Renal cortical epithelial cell (primary cell): ENCODE measurements around the gene GRIN2C. TPM values are rescaled to one million over a fixed set of nuclear protein-coding genes. Genes with fewer than 3 reads are reported as not detected.

Experiments
- DNase-seq: peaks from one replicate; pipeline ENCODE4 v3.0.0-alpha.2; 2011; ENCODE audit warnings: low read depth
- total RNA-seq: library from RNA; depleted of rRNA; stranded (reverse); fragments of >200 nt; gene quantifications from 2 replicates; pipeline ENCODE4 v1.2.3, GENCODE V29; 2014

GRIN2C gene
- total RNA-seq, 1 donor from 2014 or later = 0.10 TPM

GRCh38 chr17:74799097-74799496 is 60.6 kb downstream of the GRIN2C start:
- no peak for DNase-seq

DNA sequence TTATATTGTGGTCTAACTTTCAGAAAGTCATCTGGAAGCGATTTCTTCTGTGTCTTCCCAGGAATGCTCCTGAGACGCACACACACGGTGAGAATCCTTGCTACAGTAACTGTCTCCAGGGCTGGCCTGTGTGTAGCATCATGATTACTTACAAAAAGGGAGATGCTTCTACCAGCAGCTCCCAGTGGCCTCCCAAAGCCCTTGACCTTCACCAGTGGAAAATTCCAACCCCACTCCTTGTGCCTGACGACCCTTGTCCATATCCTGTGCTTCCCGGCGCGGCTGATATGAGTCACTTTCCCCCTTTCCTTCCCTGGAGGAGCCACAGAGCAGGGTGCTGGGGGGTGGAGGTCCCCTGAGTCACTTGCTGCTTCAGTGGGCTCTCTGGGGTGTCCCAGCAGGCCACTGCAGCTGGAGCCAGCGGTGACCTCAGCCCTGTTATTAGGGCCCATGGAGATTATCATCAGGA is 61.4 kb downstream of the GRIN2C start:
- DNase-seq = peak; percentile 54

- DNase-seq = no peak
Measured at GRCh38 chr17:74797824-74798223, 61.9 kb downstream of the GRIN2C start.

DNA sequence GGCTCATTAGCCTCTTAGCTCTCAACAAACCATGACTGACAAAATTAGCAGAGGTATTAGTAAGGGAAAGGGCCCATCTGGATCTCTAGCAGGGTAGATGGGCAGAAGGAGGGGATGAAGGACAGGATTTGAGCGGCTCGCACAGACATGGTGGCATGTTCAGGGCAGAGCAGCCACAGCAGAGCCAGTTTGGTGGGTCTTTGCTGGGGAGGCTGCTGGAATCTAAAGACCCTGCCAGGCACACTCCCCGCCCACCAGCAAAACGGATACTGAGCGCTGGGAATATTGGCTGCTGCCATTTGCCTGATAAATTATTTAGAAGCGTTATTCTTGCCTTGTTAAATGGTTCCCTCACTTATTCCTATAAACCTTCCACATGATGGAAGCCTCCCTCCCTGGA is 62.8 kb downstream of the GRIN2C start:
- no peak for DNase-seq

DNA sequence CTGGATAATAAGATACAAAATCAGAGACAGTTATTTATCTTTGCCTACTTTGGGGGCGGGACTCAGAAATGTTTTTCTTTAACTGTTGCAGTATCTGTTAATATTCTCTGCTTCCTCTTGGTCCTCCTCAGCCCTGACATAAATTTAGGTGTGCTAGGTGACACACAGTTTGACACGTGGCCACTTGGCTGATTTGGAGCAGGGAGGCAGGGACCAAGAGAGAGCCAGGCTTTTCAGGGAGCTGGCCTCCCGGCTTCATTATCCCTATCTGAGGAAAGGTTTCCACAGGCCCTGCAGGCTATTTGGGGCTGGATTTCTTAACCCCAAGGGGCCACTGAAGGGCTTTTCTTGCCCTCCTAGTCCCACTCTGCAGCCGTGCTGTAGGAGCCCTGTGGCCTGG is 63.5 kb downstream of the GRIN2C start:
- DNase-seq = no peak

- no peak for DNase-seq
Measured at GRCh38 chr17:74795327-74796020, 64.2 kb downstream of the GRIN2C start.

DNA sequence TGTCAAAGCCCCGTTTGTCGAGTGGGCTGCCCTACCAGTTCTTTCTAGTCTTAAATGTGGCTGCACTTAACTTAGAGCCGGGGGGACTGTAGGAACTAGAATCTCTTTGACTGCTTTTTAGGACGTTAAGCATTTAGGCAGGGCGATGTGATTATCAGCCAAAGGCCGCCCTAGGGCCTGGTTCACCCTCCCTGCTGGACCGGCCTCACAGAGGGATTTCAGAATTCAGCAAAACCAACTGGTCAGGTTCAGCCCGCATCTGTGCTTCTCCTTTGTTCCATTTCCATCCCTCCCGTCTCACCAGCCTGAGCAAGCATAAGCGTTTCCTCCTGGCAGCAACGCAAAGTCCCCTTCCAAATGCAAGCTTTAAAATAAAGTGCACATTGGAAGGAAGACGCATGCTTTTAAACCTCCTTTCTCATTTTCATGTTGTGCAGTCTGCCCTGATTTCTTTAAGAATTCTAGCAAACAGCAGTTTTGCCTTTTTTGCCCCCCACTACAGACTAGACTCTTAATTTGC is 67.0 kb downstream of the GRIN2C start:
- DNase-seq = no peak

Other genes starting within 250 kb of the GRIN2C start
- gene CD300E, start 236.1 kb downstream of the GRIN2C start, total RNA-seq = not detected in 2 replicates
- not detected in 2 replicates for gene CD300LF, start 147.0 kb downstream of the GRIN2C start, total RNA-seq
- gene RAB37, start 122.6 kb downstream of the GRIN2C start, total RNA-seq = 0.20 and 0.52 TPM in 2 replicates
- gene NHERF1, start 111.3 kb downstream of the GRIN2C start, total RNA-seq = 28.6 and 61.1 TPM in 2 replicates
- 29.2 and 29.3 TPM in 2 replicates for gene NAT9, start 83.5 kb downstream of the GRIN2C start, total RNA-seq
- 30.6 and 31.3 TPM in 2 replicates for gene FDXR, start 13.1 kb upstream of the GRIN2C start, total RNA-seq
- not detected in 2 replicates for gene FADS6, start 33.7 kb upstream of the GRIN2C start, total RNA-seq
- gene USH1G, start 63.4 kb upstream of the GRIN2C start, total RNA-seq = not detected in 2 replicates
- not detected in 2 replicates for gene OTOP2, start 64.4 kb upstream of the GRIN2C start, total RNA-seq
- gene OTOP3, start 76.0 kb upstream of the GRIN2C start, total RNA-seq = not detected in 2 replicates
- 3.9 and 6.9 TPM in 2 replicates for gene HID1, start 112.9 kb upstream of the GRIN2C start, total RNA-seq
- 36.8 and 69.2 TPM in 2 replicates for gene CDR2L, start 127.7 kb upstream of the GRIN2C start, total RNA-seq
- gene MRPL58, start 152.8 kb upstream of the GRIN2C start, total RNA-seq = 19.9 and 40.8 TPM in 2 replicates
- 266 and 415 TPM in 2 replicates for gene ATP5PD, start 187.1 kb upstream of the GRIN2C start, total RNA-seq
- gene KCTD2, start 187.3 kb upstream of the GRIN2C start, total RNA-seq = 13.4 and 29.6 TPM in 2 replicates
- 35.6 and 165 TPM in 2 replicates for gene SLC16A5, start 228.1 kb upstream of the GRIN2C start, total RNA-seq